H1 (cell line): Measurements from ENCODE around the gene JPT2. TPM values are rescaled to one million over a fixed set of nuclear protein-coding genes. Genes with fewer than 3 reads are reported as not detected.

Source experiments
- CTCF ChIA-PET: fragments of 300-600 bp; sonication (Branson Sonifier 250); formaldehyde crosslinking; loops from one replicate; lab custom pipeline; 2021; ENCODE audit not compliant: partially characterized antibody; lab: Charles Lee
- POLR2A ChIA-PET: fragments of 300-600 bp; sonication (Branson Sonifier 250); formaldehyde crosslinking; loops from one replicate; lab custom pipeline; 2021; ENCODE audit warnings: inconsistent platforms; ENCODE audit not compliant: partially characterized antibody; lab: Charles Lee
- DNase-seq, 2 experiments: peaks; one replicate each; pipeline versions ENCODE4 v3.0.0 to v3.0.0-alpha.2; 2010 to 2022; ENCODE audit warnings: low spot score in 2 of 2, low read depth in 1 of 2, mixed read lengths in 1 of 2
- FAIRE-seq: peaks from 2 replicates; lab custom pipeline; 2011; peaks lifted over from hg19 to GRCh38; lab: Jason Lieb, UNC
- H2AFZ ChIP-seq: 2 replicates; pipeline ENCODE4 v1.8.1; 2012; ENCODE audit warnings: low read length, inconsistent platforms
- H2AK5ac ChIP-seq: 2 replicates; pipeline ENCODE4 v1.6.1; 2013; ENCODE audit warnings: low read depth, low read length
- H2BK120ac ChIP-seq: replicated peaks from 2 replicates; pipeline ENCODE3; 2013; ENCODE audit warnings: low read depth, low read length, inconsistent platforms
- H2BK12ac ChIP-seq: 2 replicates; pipeline ENCODE4 v1.6.1; 2013; ENCODE audit warnings: low read depth, low read length
- H2BK15ac ChIP-seq: 2 replicates; pipeline ENCODE4 v1.6.1; 2013; ENCODE audit warnings: low read length
- H2BK20ac ChIP-seq: 2 replicates; pipeline ENCODE4 v1.6.1; 2013; ENCODE audit warnings: low read length
- H2BK5ac ChIP-seq: 2 replicates; pipeline ENCODE4 v1.6.1; 2013; ENCODE audit warnings: low read depth, low read length
- H3K14ac ChIP-seq: 2 replicates; pipeline ENCODE4 v1.6.1; 2013; ENCODE audit warnings: inconsistent platforms; ENCODE audit not compliant: insufficient read length
- H3K18ac ChIP-seq: 2 replicates; pipeline ENCODE4 v1.6.1; 2013; ENCODE audit warnings: low read length; ENCODE audit errors: extremely low read depth
- H3K23ac ChIP-seq: 2 replicates; pipeline ENCODE4 v1.6.1; 2013; ENCODE audit warnings: inconsistent platforms; ENCODE audit not compliant: insufficient read length
- H3K23me2 ChIP-seq: 2 replicates; pipeline ENCODE4 v1.6.1; 2013; ENCODE audit warnings: low read depth, low read length
- H3K27ac ChIP-seq: 2 replicates; pipeline ENCODE4 v1.6.1; 2011; ENCODE audit warnings: low read depth, low read length, inconsistent platforms
- H3K27me3 ChIP-seq, 4 experiments: replicated peaks in 1 of 4; 1 replicate in 1 of 4; 2 replicates in 3 of 4; pipeline versions ENCODE4 v1.6.1 to v1.8.1; 2011 to 2013; ENCODE audit warnings: low read length in 3 of 4, mild to moderate bottlenecking in 3 of 4, inconsistent platforms in 2 of 4, mixed read lengths in 2 of 4, moderate library complexity in 1 of 4; ENCODE audit not compliant: control insufficient read depth in 3 of 4, insufficient read depth in 3 of 4; ENCODE audit errors: extremely low read depth in 1 of 4
- H3K36me3 ChIP-seq, 4 experiments: 2 replicates each; pipeline versions ENCODE4 v1.6.1 to v1.8.1; 2011 to 2013; ENCODE audit warnings: mild to moderate bottlenecking in 4 of 4, low read length in 3 of 4, moderate library complexity in 2 of 4, control low read depth in 1 of 4, inconsistent platforms in 1 of 4; ENCODE audit not compliant: insufficient read depth in 4 of 4, control insufficient read depth in 2 of 4
- H3K4ac ChIP-seq: replicated peaks from 2 replicates; pipeline ENCODE3; 2013; ENCODE audit warnings: low read length, low read depth, mixed read lengths, inconsistent platforms; ENCODE audit not compliant: insufficient read length
- H3K4me1 ChIP-seq, 4 experiments: replicated peaks in 1 of 4; 1 replicate in 1 of 4; 2 replicates in 3 of 4; pipeline versions ENCODE4 v1.6.1 to v1.8.1; 2011 to 2013; ENCODE audit warnings: low read length in 3 of 4, inconsistent platforms in 2 of 4, mixed read lengths in 1 of 4; ENCODE audit not compliant: insufficient read depth in 4 of 4, control insufficient read depth in 3 of 4
- H3K4me2 ChIP-seq, 2 experiments: 2 replicates each; pipeline versions ENCODE4 v1.6.1 to v1.8.1; 2011 to 2013; ENCODE audit warnings: low read depth in 2 of 2, low read length in 2 of 2, control low read depth in 1 of 2, inconsistent platforms in 1 of 2, mild to moderate bottlenecking in 1 of 2; ENCODE audit not compliant: insufficient read depth in 1 of 2
- H3K4me3 ChIP-seq, 4 experiments: fragments of 200-600, 300-600 bp in 1 of 4; sonication (generic), shearing (Covaris generic), sonication (Bioruptor Twin) in 1 of 4; 2 replicates each; pipeline versions ENCODE4 v1.5.1 to v1.8.1; 2011 to 2016; ENCODE audit warnings: low read length in 4 of 4, low read depth in 3 of 4, control low read depth in 2 of 4, inconsistent platforms in 2 of 4, mild to moderate bottlenecking in 2 of 4, mixed read lengths in 1 of 4, moderate library complexity in 1 of 4; ENCODE audit not compliant: insufficient read depth in 2 of 4; ENCODE audit errors: extremely low read depth in 1 of 4
- H3K56ac ChIP-seq: replicated peaks from 2 replicates; pipeline ENCODE3; 2013; ENCODE audit warnings: low read depth, mild to moderate bottlenecking, mixed read lengths, low read length, inconsistent platforms; ENCODE audit not compliant: insufficient read length
- H3K79me1 ChIP-seq: 2 replicates; pipeline ENCODE4 v1.6.1; 2013; ENCODE audit warnings: low read depth, low read length, control low read depth
- H3K79me2 ChIP-seq, 2 experiments: 2 replicates each; pipeline versions ENCODE4 v1.6.1 to v1.8.1; 2012 to 2013; ENCODE audit warnings: low read length in 2 of 2, mild to moderate bottlenecking in 2 of 2, inconsistent platforms in 1 of 2; ENCODE audit not compliant: insufficient read depth in 2 of 2, control insufficient read depth in 1 of 2
- H3K9ac ChIP-seq, 4 experiments: replicated peaks in 1 of 4; 1 replicate in 1 of 4; 2 replicates in 3 of 4; pipeline versions ENCODE4 v1.6.1 to v1.8.1; 2011 to 2013; ENCODE audit warnings: low read depth in 3 of 4, low read length in 3 of 4, control low read depth in 2 of 4, mild to moderate bottlenecking in 2 of 4, moderate library complexity in 2 of 4, inconsistent platforms in 1 of 4; ENCODE audit errors: extremely low read depth in 1 of 4
- H3K9me3 ChIP-seq, 2 experiments: 2 replicates each; pipeline versions ENCODE4 v1.6.1 to v1.8.1; 2012 to 2013; ENCODE audit warnings: mild to moderate bottlenecking in 2 of 2, moderate library complexity in 2 of 2, control low read depth in 1 of 2, inconsistent platforms in 1 of 2, low read depth in 1 of 2, low read length in 1 of 2, mixed read lengths in 1 of 2; ENCODE audit not compliant: insufficient read depth in 2 of 2
- H4K20me1 ChIP-seq, 2 experiments: replicated peaks in 1 of 2; 2 replicates each; pipeline versions ENCODE3 to v1.8.1; 2011 to 2013; ENCODE audit warnings: inconsistent platforms in 2 of 2, low read length in 2 of 2, mild to moderate bottlenecking in 1 of 2; ENCODE audit not compliant: insufficient read depth in 2 of 2, control insufficient read depth in 1 of 2
- H4K5ac ChIP-seq: 2 replicates; pipeline ENCODE4 v1.6.1; 2013; ENCODE audit warnings: low read length, low read depth, mixed read lengths, inconsistent platforms; ENCODE audit not compliant: insufficient read length
- H4K8ac ChIP-seq: 2 replicates; pipeline ENCODE4 v1.8.0; 2013; ENCODE audit warnings: mild to moderate bottlenecking, moderate library complexity, low read length, inconsistent platforms; ENCODE audit not compliant: insufficient read depth; ENCODE audit errors: extremely low read depth
- H4K91ac ChIP-seq: replicated peaks from 2 replicates; pipeline ENCODE3; 2013; ENCODE audit warnings: low read length, mixed read lengths, inconsistent platforms; ENCODE audit not compliant: insufficient read length
- ATF2 ChIP-seq: IDR thresholded peaks from 2 replicates; pipeline ENCODE4 v1.6.1; 2012; ENCODE audit warnings: low read length, inconsistent platforms
- HDAC2 ChIP-seq, 2 experiments: fragments of 300-600 bp in 1 of 2; sonication (generic) in 1 of 2; IDR thresholded peaks; 2 replicates each; pipeline ENCODE4 v1.6.1; 2011 to 2012; ENCODE audit warnings: low read depth in 2 of 2, low read length in 2 of 2, mild to moderate bottlenecking in 2 of 2, moderate library complexity in 2 of 2, borderline replicate concordance in 1 of 2, inconsistent platforms in 1 of 2
- JUN ChIP-seq: IDR thresholded peaks from 2 replicates; pipeline ENCODE4 v1.6.1; 2011; ENCODE audit warnings: low read depth, mild to moderate bottlenecking, improper control_type of control experiment, low read length
- JUND ChIP-seq: IDR thresholded peaks from 2 replicates; pipeline ENCODE4 v1.6.1; 2011; ENCODE audit warnings: mild to moderate bottlenecking, improper control_type of control experiment, low read length
- KDM1A ChIP-seq: fragments of 200-600, 300-600 bp; sonication (generic); IDR thresholded peaks from 2 replicates; pipeline ENCODE4 v1.7.1; 2016; ENCODE audit warnings: mild to moderate bottlenecking, low read length, borderline replicate concordance
- PHF8 ChIP-seq: fragments of 200-600 bp; sonication (generic); conservative IDR thresholded peaks from 2 replicates; pipeline ENCODE4 v1.7.1; 2012; ENCODE audit warnings: low read depth, mild to moderate bottlenecking, inconsistent platforms, low read length, moderate library complexity
- SIRT6 ChIP-seq: IDR thresholded peaks from one replicate; pipeline ENCODE4 v1.7.1; 2012; ENCODE audit warnings: low read length, inconsistent platforms
- SP4 ChIP-seq: IDR thresholded peaks from 2 replicates; pipeline ENCODE4 v1.6.1; 2012; ENCODE audit warnings: low read length, inconsistent platforms
- WGBS, 2 experiments: shearing (Covaris generic) in 1 of 2; methylation state at CpG; one replicate each; pipeline versions ENCODE4 v1.1.6 to v1.1.7; 2013 to 2015; ENCODE audit warnings: low lambda C conversion rate in 2 of 2, mixed read lengths in 2 of 2, inconsistent platforms in 1 of 2, low coverage in 1 of 2, missing lambda C conversion rate in 1 of 2; ENCODE audit not compliant: insufficient replicate concordance in 2 of 2, insufficient coverage in 1 of 2, insufficient read length in 1 of 2; ENCODE audit errors: extremely low coverage in 1 of 2, missing lambda C conversion rate in 1 of 2; 5-methylcytosine and 5-hydroxymethylcytosine counted together
- polyA plus RNA-seq, 7 experiments: library from polyadenylated mRNA; depleted of rRNA in 3 of 7; stranded (reverse) in 5 of 7; unstranded in 2 of 7; fragments of >200 nt in 5 of 7; fragments of 200-250 nt in 2 of 7; gene quantifications; 1 replicate in 5 of 7; 2 replicates in 1 of 7; 4 replicates in 1 of 7; pipeline versions ENCODE4 v1.2.1 to v1.2.3, GENCODE V29; 2011 to 2013; ENCODE audit warnings: missing spikeins in 2 of 7, mixed read lengths in 2 of 7
- total RNA-seq: library from RNA; stranded (reverse); fragmentation: NEBNext Ultra II Directional; extraction: Animal tissue kit (Norgen Biotek cat#: 25700); gene quantifications from 2 replicates; pipeline ENCODE4 v1.2.1, GENCODE V29; 2021

Gene JPT2
- total and polyA plus RNA-seq, 2 of the 8 experiments (the other 6 are each of a cell fraction or from before 2014, with no cell fraction given): 67.6 to 197 TPM

- CTCF ChIA-PET: no interaction called here
Measured at GRCh38 chr16:1734816-1735215, 56.7 kb downstream of the JPT2 start.

More at GRCh38 chr16:1734816-1735215, 56.7 kb downstream of the JPT2 start:
- Histone ChIP-seq H4K5ac (no peak overlapping the region), H3K4me1 (no peaks in the 10 kb centered on the region), H3K14ac (no peak overlapping the region), H2BK120ac (no peak overlapping the region), H4K20me1 (no peaks in the 10 kb centered on the region), H3K79me1 (no peaks in the 10 kb centered on the region), H3K27me3 (no peaks in the 10 kb centered on the region), H2AK5ac (peak overlapping the region; percentile 32; the same call in 1 of the 2 replicates), H4K91ac (no peak overlapping the region), H2AFZ (no peak overlapping the region), H3K27ac (no peak overlapping the region), H4K8ac (no peak overlapping the region), H3K4me3 (no peak overlapping the region), H3K4ac (no peak overlapping the region), H3K9me3 (peaks cover 51 to 55% of the 10 kb centered on the region in 2 experiments), H3K23ac (no peak overlapping the region), H2BK15ac (no peak overlapping the region), H3K56ac (no peak overlapping the region), H3K36me3 (peaks cover 0 to 18% (median 2%) of the 10 kb centered on the region in 4 experiments; a peak in 5 of 8 replicates), H3K18ac (no peak overlapping the region), H3K9ac (no peak overlapping the region), H3K79me2 (no peaks in the 10 kb centered on the region), H3K23me2 (no peaks in the 10 kb centered on the region), H2BK12ac (no peak overlapping the region), H3K4me2 (no peak overlapping the region), H2BK20ac (no peak overlapping the region), H2BK5ac (no peak overlapping the region; the same call in 1 of the 2 replicates)
- POLR2A ChIA-PET: interaction anchor here (1.6 kb wide), 1 partner anchor 9 kb away, joined by 4 read pairs; no protein-coding TSS in a partner anchor
- TF ChIP-seq KDM1A: no peak
- no peak for TF ChIP-seq SIRT6
- no peak for TF ChIP-seq HDAC2 (IDR thresholded peaks at IDR 0.05; ENCODE audit: borderline replicate concordance in 1 of 2, low read depth in 2 of 2, low read length in 2 of 2)
- no peak for TF ChIP-seq ATF2
- TF ChIP-seq JUND: no peak
- TF ChIP-seq PHF8: no peak
- TF ChIP-seq SP4: no peak
- no peak for TF ChIP-seq JUN
- DNase-seq (no peak), FAIRE-seq (no peak)
- 93% methylated on average over 22 of the region's 22 CpGs; no CpG with 5 or more reads in 1 of the 2 experiments for WGBS, 2 experiments
